A549 (cell line): ENCODE measurements around the gene TSC2.
A peak's percentile ranks its signal among the peaks of the same experiment; 100 is the strongest.

Experiments used
- CEBPB ChIP-seq, 2 experiments: fragments of >200 bp in 1 of 2; sonication (Bioruptor Twin) in 1 of 2; formaldehyde crosslinking in 1 of 2; IDR thresholded peaks; 2 replicates each; pipeline ENCODE4 v1.6.1; 2012 to 2016
- EHMT2 ChIP-seq: fragments of 200-600 bp; sonication (generic); IDR thresholded peaks from 2 replicates; pipeline ENCODE4 v1.6.1; 2016; ENCODE audit warnings: antibody characterized with exemption, low read depth, mild to moderate bottlenecking, moderate library complexity
- EP300 ChIP-seq, 2 experiments: fragments of >200 bp; sonication (Bioruptor Twin); formaldehyde crosslinking; IDR thresholded peaks; 2 replicates in 1 of 2; 3 replicates in 1 of 2; pipeline ENCODE4 v1.6.1; 2016 to 2017
- MAFK ChIP-seq: fragments of 450-650 bp; IDR thresholded peaks from 2 replicates; pipeline ENCODE4 v1.6.1; 2014; ENCODE audit not compliant: partially characterized antibody
- NFE2L2 ChIP-seq: fragments of 150-350 bp; conservative IDR thresholded peaks from 2 replicates; pipeline ENCODE4 v1.6.1; 2014; ENCODE audit warnings: low read length
- POLR2A ChIP-seq: IDR thresholded peaks from 2 replicates; pipeline ENCODE4 v1.6.1; 2012; ENCODE audit warnings: mild to moderate bottlenecking, low read length
- RAD21 ChIP-seq, 2 experiments: fragments of >200 bp in 1 of 2; sonication (Bioruptor Twin) in 1 of 2; formaldehyde crosslinking in 1 of 2; IDR thresholded peaks in 1 of 2; conservative IDR thresholded peaks in 1 of 2; 2 replicates in 1 of 2; 3 replicates in 1 of 2; pipeline ENCODE4 v1.6.1; 2012 to 2018; ENCODE audit warnings: inconsistent platforms in 1 of 2
- RNF2 ChIP-seq: fragments of 200-600 bp; sonication (generic); IDR thresholded peaks from 2 replicates; pipeline ENCODE4 v1.6.1; 2016; ENCODE audit warnings: low read depth, mild to moderate bottlenecking, antibody characterized with exemption, moderate library complexity, borderline replicate concordance
- TF ChIP-seq, protein P1 (sequence below): fragments of >200 bp; sonication (Bioruptor Twin); formaldehyde crosslinking; IDR thresholded peaks from 3 replicates; pipeline ENCODE4 v1.5.1; 2016
- TF ChIP-seq, protein P2 (sequence below): fragments of 200-600 bp; sonication (generic); IDR thresholded peaks from 2 replicates; pipeline ENCODE4 v1.6.1; 2016; ENCODE audit warnings: antibody characterized with exemption, mild to moderate bottlenecking, moderate library complexity
- TF ChIP-seq, protein P3 (sequence below): IDR thresholded peaks from 2 replicates; pipeline ENCODE4 v1.6.1; 2012

DNA sequence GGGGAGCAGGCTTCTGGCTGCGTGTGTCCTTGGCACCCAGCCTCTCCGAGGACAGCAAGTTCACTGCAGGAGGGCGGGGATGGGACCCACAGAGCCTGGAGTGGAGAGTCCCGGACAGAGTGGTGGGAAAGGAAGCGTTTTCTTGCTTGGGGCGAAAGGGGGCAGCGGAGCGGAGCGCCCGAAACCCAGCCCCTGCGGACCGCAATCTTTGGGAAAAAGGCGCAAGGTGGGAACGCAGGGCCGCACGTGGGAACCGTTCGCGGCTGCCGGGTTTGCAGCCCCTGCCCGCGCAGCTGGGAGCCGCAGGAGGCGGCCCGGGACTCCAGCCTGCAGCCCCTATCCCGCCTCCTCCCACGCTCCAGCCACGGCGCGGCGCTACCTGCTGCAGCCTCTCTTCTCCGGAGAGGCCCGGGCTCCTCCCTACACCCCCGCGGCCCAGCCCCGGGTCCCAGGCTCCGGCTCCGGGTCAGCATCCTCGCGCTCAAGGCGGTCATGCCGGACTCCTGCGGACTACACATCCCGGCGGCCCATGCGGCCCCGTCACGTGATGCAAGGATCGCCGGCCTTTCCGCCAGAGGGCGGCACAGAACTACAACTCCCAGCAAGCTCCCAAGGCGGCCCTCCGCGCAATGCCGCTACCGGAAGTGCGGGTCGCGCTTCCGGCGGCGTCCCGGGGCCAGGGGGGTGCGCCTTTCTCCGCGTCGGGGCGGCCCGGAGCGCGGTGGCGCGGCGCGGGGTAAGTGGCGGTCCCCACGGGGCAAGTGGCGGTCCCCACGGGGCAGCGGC, at the start of gene TSC2, which contains the start of gene NTHL1:
- TF ChIP-seq, protein P1, sequence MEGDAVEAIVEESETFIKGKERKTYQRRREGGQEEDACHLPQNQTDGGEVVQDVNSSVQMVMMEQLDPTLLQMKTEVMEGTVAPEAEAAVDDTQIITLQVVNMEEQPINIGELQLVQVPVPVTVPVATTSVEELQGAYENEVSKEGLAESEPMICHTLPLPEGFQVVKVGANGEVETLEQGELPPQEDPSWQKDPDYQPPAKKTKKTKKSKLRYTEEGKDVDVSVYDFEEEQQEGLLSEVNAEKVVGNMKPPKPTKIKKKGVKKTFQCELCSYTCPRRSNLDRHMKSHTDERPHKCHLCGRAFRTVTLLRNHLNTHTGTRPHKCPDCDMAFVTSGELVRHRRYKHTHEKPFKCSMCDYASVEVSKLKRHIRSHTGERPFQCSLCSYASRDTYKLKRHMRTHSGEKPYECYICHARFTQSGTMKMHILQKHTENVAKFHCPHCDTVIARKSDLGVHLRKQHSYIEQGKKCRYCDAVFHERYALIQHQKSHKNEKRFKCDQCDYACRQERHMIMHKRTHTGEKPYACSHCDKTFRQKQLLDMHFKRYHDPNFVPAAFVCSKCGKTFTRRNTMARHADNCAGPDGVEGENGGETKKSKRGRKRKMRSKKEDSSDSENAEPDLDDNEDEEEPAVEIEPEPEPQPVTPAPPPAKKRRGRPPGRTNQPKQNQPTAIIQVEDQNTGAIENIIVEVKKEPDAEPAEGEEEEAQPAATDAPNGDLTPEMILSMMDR: peak; percentile 29; the same call in 1 of the 3 replicates
- TF ChIP-seq CEBPB (IDR thresholded peaks at IDR 0.05): no peak
- peak; percentile 10 to 15; a peak in 1 of 5 replicates for TF ChIP-seq RAD21 (conservative IDR thresholded peaks at IDR 0.05 in 1 of 2, IDR thresholded peaks at IDR 0.05 in 1 of 2)
- TF ChIP-seq EP300 (IDR thresholded peaks at IDR 0.05): no peak
- TF ChIP-seq, protein P2, sequence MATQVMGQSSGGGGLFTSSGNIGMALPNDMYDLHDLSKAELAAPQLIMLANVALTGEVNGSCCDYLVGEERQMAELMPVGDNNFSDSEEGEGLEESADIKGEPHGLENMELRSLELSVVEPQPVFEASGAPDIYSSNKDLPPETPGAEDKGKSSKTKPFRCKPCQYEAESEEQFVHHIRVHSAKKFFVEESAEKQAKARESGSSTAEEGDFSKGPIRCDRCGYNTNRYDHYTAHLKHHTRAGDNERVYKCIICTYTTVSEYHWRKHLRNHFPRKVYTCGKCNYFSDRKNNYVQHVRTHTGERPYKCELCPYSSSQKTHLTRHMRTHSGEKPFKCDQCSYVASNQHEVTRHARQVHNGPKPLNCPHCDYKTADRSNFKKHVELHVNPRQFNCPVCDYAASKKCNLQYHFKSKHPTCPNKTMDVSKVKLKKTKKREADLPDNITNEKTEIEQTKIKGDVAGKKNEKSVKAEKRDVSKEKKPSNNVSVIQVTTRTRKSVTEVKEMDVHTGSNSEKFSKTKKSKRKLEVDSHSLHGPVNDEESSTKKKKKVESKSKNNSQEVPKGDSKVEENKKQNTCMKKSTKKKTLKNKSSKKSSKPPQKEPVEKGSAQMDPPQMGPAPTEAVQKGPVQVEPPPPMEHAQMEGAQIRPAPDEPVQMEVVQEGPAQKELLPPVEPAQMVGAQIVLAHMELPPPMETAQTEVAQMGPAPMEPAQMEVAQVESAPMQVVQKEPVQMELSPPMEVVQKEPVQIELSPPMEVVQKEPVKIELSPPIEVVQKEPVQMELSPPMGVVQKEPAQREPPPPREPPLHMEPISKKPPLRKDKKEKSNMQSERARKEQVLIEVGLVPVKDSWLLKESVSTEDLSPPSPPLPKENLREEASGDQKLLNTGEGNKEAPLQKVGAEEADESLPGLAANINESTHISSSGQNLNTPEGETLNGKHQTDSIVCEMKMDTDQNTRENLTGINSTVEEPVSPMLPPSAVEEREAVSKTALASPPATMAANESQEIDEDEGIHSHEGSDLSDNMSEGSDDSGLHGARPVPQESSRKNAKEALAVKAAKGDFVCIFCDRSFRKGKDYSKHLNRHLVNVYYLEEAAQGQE: no peak
- TF ChIP-seq MAFK: no peak
- TF ChIP-seq EHMT2: no peak
- TF ChIP-seq NFE2L2: no peak
- TF ChIP-seq, protein P3, sequence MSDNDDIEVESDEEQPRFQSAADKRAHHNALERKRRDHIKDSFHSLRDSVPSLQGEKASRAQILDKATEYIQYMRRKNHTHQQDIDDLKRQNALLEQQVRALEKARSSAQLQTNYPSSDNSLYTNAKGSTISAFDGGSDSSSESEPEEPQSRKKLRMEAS: peak; percentile 85
- TF ChIP-seq POLR2A: peak; percentile 72
- TF ChIP-seq RNF2: no peak
